Measurements from ENCODE around the gene TBC1D22A. TPM values are rescaled to one million over a fixed set of nuclear protein-coding genes. Genes with fewer than 3 reads are reported as not detected.

Gene TBC1D22A
- total RNA-seq, 4 donors from 2014 or later: 9.2 to 45.3 (median 22.8) TPM

GRCh38 chr22:47125603-47126002 lies 363.2 kb downstream of the TBC1D22A start:
- Histone ChIP-seq H3K4me1 (no peaks in the 10 kb centered on the region), H3K27ac (no peak overlapping the region), H3K9me3 (no peaks in the 10 kb centered on the region), H3K36me3 (no peaks in the 10 kb centered on the region), H3K27me3 (no peaks in the 10 kb centered on the region), H3K4me3 (no peak overlapping the region)
- DNase-seq: no peak
- intact Hi-C loops (cut with DNase I; ENCODE audit: low total_unique reads): no loop called here
- TF ChIP-seq POLR2A (IDR thresholded peaks at IDR 0.05) (no peak), CTCF (IDR thresholded peaks at IDR 0.05) (no peak)

GRCh38 chr22:47126344-47126811 lies 363.9 kb downstream of the TBC1D22A start:
- intact Hi-C loops (cut with DNase I; ENCODE audit: low total_unique reads): no loop called here
- Histone ChIP-seq H3K9me3 (no peaks in the 10 kb centered on the region), H3K27ac (no peak overlapping the region), H3K4me1 (no peaks in the 10 kb centered on the region), H3K36me3 (no peaks in the 10 kb centered on the region), H3K27me3 (no peaks in the 10 kb centered on the region), H3K4me3 (no peak overlapping the region)
- DNase-seq: no peak
- no peak for TF ChIP-seq CTCF (IDR thresholded peaks at IDR 0.05)
- TF ChIP-seq POLR2A (IDR thresholded peaks at IDR 0.05): no peak

GRCh38 chr22:47127441-47127871 lies 365.0 kb downstream of the TBC1D22A start:
- TF ChIP-seq POLR2A (IDR thresholded peaks at IDR 0.05) (no peak), CTCF (IDR thresholded peaks at IDR 0.05) (no peak)
- H3K9me3 ChIP-seq: no peaks in the 10 kb centered on the region
- H3K27ac ChIP-seq: no peak overlapping the region
- H3K36me3 ChIP-seq: no peaks in the 10 kb centered on the region
- H3K27me3 ChIP-seq: no peaks in the 10 kb centered on the region
- DNase-seq: no peak
- intact Hi-C loops (cut with DNase I; ENCODE audit: low total_unique reads): no loop called here
- no peaks in the 10 kb centered on the region for H3K4me1 ChIP-seq
- H3K4me3 ChIP-seq: no peak overlapping the region

GRCh38 chr22:47128216-47128615 lies 365.8 kb downstream of the TBC1D22A start:
- intact Hi-C loops (cut with DNase I; ENCODE audit: low total_unique reads): no loop called here
- no peak for TF ChIP-seq CTCF (IDR thresholded peaks at IDR 0.05)
- no peak for TF ChIP-seq POLR2A (IDR thresholded peaks at IDR 0.05)

GRCh38 chr22:47128622-47129215 lies 366.3 kb downstream of the TBC1D22A start:
- Histone ChIP-seq H3K9me3 (no peaks in the 10 kb centered on the region), H3K27ac (no peak overlapping the region), H3K36me3 (no peaks in the 10 kb centered on the region), H3K27me3 (no peaks in the 10 kb centered on the region), H3K4me3 (no peak overlapping the region), H3K4me1 (no peaks in the 10 kb centered on the region)
- no peak for TF ChIP-seq POLR2A (IDR thresholded peaks at IDR 0.05)
- TF ChIP-seq CTCF (IDR thresholded peaks at IDR 0.05): no peak
- no peak for DNase-seq
- intact Hi-C loops (cut with DNase I; ENCODE audit: low total_unique reads): no loop called here

More at GRCh38 chr22:47128216-47128615, 365.8 kb downstream of the TBC1D22A start:
- no peaks in the 10 kb centered on the region for H3K36me3 ChIP-seq
- no peaks in the 10 kb centered on the region for H3K27me3 ChIP-seq
- H3K27ac ChIP-seq: no peak overlapping the region
- no peaks in the 10 kb centered on the region for H3K9me3 ChIP-seq
- no peak overlapping the region for H3K4me3 ChIP-seq
- no peaks in the 10 kb centered on the region for H3K4me1 ChIP-seq
- DNase-seq: no peak
